Activated naive CD4-positive, alpha-beta T cell (primary cell): ENCODE measurements around the gene CSNK1D.
A peak's percentile ranks its signal among the peaks of the same experiment; 100 is the strongest.

Source experiments
- DNase-seq, 4 experiments: peaks; one replicate each; lab custom pipeline; 2025; lab: John Stamatoyannopoulos, UW

The CSNK1D gene

DNA sequence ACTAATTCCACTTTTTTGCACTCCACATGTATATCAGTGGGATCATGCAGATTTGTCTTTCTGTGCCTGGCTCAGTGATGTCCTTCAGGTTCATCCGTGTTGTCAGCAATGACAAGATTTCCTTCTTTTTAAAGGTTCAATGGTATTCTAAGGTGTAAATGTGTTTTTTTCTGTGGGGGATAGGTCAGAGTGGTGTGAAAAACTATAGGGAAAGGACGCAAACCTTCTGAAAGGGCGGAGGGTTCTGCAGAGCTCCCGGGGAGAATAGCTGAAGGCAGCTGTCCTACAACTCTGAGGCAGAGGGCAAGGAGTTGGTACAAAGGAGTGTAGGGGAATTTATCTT is 21.9 kb upstream of the CSNK1D start:
- no peak for DNase-seq

DNA sequence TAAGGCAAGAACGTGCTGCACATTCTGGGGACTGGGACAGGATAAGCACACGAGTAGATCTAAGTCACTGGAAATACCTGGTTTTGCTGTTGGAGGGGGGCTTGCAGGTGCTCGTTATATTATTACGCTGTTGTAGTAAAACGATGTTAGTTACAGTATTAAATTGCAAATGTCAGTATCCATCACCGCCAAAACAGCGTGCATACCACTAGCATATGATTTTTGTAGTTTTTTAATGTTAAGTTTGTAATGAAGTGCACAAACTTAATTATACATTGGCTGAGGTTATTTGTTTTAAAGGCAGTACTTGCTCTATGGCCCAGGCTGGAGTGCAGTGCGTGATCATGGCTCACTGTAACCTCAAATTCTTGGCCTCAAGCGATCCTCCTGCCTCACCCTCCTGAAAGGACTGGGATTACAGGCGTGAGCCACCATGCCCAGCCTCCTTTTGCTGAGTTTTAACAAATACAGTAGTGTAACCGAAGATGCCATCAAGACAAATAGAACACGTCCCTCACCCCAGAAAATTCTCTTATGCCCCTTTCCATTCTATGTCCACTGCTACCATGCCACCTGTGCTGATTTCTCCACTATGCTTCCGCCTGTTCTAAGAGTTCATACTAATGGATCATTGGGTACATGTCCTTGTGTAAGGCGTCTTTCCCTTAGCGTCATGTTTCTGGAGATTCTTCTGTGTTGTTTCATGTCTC is 20.7 kb upstream of the CSNK1D start:
- DNase-seq: no peak

DNA sequence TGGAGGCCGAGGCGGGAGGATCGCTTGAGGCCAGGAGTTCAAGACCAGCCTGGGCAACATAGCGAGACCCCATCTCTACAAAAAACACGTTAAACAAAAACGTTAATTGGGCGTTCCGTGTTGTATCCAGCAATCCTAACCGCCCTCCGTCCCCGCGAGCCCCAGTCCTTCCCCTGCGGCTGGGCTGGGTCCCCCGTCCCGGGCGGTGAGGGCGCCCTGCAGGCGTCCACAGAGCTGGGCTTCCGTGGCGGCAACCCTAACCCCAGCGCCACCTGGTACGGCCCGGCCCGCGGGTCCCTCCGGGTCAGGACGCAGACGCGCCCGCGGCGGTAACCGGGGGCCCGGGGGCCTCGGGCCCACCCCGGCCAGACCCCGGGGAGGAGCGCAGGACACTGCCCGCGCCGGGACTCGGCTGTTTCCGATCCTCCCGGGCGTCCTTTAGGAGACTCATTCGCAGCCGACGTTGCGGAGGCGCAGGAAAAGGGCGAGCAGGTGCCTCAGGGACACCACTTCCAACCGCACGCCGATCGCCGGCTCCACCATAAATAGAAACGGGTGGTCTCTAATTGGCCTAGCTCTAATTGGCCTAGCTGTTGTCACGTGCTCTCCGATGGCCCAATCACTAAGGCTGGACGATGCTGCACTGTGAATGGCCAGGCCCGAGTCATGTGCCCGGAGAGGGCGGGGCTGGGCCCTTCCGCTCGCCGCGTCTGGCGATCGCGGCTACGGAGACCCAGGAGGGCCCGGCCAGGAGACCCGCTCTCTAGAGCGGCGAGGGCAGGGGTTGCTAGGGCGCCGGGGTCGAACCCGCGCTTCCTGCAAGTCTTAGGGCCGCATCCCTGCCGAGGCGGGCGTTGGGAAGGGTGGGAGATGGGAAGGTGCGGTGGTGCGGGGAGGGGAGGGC is 19.0 kb upstream of the CSNK1D start:
- peak; percentile 69 to 87 (median 76) for DNase-seq

DNA sequence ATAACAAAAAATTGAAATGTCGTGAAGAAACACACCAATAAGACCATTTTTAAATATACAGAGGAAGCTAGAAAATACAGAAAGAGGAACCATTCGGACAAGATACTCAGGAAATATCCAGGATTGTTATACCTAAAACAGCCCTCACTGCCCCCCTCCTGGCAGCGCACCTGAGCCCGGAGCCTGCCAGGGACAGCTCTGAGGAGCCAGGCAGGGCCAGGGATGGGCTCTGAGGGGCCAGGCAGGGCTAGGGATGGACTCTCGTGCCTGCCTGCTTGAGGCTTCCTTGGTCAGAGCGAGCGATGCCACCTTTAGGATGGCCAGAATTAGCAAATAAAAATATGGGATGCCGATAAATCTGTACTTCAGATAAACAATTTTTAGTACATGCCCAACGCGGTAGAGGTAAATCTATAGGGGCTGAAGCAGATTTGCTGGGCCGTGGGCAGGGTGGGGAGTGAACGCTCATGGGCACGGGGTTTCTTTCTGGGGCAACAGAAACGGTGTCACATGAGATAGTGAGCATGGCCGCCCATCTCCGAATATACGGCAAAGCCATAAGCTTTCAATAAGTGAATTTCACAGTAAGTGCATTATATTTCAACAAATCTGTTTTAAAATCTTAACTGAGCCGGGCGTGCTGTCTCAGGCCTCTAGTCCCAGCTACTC is 18.2 kb upstream of the CSNK1D start:
- DNase-seq: no peak

DNA sequence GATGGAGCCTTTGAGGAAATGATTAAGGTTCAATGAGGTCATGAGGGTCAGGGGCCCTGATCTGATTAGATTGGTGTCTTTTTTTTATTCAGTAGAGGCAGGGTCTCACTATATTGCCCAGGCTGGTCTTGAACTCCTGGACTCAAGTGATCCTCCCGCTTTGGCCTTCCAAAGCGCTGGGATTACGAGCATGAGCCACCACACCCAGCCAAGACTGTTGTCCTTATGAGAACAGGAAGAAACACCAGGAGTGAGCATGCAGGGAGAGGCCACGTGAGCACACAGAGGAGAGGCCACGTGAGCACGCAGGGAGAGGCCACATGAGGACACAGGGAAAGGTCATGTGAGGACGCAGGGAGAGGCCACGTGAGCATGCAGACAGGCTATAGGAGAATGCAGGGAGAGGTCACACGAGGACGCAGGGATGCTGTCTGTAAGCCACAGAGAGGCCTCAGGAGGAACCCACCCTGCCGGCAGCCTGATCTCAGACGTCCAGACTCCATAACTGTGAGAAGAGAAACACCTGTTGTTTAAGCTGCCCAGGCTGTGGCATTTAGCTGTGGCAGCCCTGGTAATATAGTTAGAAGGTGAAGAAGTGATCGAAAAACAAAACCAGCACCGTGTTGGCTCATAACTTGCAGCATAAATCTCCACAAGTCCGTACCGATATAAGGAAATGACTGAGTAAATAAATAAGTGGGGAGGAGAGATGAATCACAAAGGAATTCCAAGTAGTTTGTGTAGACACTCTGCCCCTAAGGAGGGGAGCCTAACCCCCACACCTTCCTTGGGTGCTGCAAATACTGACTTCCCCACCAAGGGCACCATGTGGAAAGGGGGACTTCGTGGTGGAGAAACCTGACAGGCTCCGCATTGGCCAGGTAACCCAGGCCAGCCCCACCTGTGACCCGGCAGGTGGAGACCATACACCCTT is 14.6 kb upstream of the CSNK1D start:
- DNase-seq: no peak

DNA sequence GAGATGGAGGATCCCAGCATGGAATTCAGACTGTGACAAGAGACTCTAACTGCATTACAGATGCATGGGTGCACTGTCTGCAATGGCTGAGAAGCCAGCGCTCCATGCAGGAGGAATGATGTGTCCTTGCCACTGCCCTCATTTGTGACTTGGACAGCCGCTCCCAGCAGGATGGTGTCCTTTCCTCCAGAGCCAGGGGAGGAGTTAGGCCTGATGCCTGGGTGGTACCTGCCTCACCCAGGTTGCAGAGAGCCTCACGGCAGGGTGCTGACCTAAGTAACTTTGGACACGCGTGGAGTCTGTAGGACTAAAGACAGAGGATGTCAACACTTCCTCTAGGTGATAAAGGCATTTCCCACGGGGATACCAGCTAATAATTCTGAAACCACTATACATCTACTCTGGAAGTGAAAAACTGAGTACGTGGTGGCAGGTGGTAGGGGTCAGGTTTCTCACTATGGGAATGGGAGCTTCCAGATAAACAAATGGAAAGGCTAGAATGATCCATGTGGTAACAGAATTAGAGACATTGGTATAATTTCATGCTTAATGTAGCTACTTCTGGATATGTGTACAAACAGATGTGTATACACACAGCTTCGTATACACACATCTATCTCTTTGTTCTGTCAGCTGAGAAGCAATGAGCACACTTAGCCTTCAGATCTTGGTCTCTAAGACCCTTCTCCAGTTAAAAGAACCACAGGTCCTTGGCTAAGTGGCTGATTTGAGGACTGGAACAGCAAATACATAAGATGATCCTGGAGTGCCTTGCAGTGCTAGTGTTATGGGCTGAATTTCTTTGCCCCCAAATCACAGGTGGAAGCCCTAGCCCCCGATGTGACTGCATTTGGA is 13.7 kb upstream of the CSNK1D start:
- DNase-seq: no peak

DNA sequence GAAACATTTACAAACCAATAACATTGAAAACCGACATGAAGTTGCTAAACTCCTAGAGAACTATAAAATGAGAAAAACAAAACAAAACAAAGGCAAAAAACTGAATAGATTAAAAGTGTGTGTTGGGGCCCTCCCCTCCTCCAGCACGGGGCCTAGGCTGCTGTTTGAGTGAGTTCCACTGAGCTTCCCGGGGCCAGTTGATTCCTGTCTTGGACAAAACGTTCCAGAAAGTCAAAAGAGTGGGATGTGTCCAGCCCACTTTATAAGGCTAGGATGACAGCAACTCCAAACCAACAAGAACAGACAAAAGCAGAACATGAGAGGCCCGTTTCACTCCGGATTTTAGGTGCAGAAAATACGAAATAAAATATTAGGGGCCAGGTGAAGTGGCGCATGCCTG is 11.6 kb upstream of the CSNK1D start:
- DNase-seq: no peak

DNA sequence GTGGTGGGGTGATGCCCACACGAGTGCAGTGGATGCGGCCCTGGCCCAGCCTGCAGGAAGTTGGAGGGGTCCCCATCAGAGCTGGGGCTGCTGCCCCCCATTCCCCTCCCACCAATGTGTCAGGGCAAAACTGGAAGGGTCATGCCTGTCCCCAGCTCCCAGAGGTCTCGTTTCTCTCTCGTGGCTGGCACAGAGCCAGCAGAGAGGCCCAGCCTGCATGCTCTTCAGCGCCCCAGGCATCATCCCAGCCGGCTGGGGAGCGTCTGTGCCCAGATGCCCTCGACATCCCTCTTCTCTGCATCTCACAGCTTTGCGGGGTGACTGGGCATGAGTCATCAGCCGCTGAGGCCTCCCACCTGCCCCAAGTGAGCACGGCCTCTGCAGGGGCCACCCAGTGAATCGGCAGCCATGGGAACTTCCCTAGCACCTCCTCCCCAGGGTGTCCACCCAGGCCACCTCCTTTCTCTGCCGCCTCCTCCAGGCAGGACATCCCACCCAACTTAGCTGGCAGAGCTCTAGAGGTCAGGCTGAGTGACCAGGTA is 9.8 kb upstream of the CSNK1D start:
- no peak for DNase-seq

DNA sequence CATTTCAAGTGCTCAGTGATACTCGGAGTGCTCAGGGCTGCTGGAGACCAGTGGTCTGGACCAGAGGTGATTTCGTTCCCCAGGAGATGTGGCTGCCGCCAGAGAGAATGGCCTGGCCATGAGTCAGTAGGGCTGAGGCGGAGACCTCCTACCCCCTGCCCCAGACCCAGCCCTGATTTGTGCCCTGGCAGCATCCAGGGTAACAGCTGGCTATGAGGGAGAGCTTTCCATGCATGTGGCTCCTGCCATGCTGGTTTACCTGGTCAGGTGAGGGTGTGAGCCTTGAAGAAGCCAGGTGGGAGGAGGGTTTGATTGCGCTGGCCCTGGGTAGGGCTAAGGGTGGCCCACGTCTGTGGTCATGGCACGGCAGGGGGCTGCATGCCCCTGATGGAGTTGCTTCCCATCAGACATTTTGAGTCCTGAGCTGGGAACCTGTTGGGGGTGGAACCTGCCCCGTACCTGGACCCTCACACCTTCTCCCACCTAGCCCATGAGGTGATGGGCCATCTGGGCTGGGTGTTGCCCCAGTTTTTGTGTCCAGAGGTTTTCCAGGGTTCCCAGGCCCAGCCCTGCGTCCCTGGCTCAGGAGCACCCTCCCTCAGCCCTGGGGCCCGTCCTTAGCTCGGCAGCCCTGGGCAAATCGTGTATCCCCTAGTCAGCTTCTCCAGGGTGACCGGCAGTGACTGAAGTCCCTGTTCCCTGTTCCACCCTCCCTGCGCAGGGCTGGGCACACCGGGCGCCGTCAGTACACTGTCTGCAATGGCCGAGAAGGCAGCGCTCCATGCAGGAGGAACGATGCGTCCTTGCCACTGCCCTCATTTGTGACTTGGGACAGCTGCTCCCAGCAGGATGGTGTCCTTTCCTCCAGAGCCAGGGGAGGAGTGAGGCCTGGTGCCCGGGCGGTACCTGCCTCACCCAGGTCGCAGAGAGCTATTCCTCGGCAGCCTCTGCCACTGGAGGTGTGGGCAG is 9.0 kb upstream of the CSNK1D start:
- no peak for DNase-seq

DNA sequence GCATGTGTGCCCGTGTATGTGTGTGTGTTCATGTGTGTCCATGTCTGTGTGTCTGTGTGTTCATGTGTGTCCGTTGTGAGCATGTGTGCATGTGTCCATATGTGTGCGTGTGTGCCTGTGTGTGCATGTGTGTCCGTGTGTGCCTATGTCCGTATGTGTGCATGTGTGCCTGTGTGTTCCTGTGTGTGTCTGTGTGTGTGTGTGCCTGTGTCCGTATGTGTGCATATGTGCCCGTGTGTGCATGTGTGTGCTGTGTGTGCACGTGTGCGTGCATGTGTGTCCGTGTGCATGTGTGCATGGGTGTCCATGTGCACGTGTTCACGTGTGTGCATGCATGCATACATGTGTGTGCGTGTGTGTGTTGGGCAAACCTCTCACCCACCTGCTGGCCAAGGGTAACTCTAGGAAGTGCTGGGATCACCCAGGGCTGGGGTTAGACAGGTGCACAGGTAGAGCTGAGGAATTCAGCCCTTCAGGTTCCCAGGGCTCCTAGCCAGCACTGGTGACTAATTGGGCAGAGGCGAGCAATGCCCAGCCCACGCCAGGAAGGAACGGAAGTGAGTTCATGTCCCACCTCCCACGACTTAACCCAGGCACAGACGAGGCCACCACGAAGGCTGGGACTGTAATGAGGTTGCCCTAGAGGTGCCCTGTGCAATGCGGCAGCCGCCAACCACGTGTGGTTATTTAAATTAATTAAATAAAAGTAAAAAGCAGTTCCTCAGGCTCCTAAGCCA is 8.2 kb upstream of the CSNK1D start:
- DNase-seq: no peak

DNA sequence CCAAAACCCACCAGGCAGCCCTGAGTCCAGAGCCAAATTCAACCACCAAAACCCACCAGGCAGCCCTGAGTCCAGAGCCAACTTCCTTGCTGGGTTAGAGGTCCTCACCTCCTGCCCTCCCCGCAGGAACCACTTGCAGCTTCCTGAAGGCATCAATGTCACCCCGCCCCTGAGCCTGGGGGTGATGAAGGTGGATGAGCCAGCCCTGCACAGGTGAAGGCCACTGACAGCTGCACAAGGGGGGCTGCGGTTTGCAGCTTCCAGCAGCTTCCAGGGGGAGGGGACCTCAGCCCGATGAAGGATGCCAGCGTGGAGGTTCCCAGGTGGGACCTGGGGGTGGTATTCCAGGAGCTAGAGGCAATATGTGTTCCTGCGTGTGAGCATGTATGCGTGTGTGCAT is 7.6 kb upstream of the CSNK1D start:
- DNase-seq: no peak

DNA sequence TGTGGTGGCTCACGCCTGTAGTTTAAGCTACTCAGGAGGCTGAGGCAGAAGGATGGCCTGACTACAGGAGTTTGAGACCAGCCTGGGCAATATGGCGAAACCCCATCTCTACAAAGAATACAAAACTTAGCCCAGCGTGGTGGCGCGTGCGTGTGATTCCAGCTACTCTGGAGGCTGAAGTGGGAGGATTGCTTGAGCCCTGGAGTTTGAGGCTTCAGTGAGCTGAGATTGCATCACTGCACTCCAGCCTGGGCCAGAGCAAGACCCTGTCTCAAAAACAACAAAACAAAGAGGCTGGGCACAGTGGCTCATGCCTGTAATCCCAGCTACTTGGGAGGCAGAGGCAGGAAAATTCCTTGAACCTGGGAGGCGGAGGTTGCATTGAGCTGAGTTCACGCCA is 7.0 kb upstream of the CSNK1D start:
- no peak for DNase-seq

DNA sequence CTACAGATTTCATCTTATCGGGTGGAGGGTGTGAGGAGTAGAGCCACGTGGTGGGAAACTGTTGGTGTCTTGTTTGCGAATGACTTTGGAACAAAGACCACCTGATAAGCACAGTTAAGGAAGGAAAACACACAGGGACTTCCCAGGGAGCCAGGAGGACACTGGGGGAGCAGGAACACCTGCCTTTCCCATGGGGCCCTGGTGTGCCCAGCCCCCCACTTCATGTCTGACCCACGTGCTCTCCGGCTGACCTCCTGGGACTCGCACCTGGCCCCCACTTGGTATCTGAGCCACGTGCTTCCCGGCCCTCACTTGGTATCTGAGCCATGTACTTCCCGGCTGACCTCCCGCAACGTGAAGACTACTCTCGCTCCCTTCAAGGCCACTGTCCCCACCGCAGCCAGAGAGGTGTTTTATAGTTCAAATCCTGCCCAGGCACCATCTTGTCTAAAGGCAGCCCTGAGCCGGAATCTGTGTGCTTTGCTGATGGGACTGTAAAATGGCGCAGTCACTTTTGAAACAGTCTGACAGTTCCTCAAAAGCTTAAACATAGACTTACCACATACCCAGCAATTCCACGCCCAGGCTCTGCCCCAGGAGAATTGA is 5.4 kb upstream of the CSNK1D start:
- DNase-seq: no peak

DNA sequence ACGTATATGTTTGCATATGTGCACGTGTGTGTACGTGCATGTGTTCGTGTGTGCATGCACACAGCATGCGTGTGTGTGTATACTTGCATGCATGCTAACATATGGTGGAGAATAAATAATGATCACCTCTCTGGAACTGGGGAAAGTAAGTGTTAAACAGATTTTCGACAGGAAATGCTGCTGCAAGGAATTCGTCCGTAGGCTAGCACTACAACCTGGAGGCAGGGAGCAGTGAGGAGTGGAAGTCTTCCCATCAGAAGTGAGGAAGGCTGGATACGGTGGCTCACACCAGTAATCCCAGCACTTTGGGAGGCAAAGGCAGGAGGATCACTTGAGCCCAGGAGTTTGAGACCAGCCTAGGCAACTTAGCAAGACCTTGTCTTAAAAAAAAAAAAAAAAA is 4.8 kb upstream of the CSNK1D start:
- no peak for DNase-seq

DNA sequence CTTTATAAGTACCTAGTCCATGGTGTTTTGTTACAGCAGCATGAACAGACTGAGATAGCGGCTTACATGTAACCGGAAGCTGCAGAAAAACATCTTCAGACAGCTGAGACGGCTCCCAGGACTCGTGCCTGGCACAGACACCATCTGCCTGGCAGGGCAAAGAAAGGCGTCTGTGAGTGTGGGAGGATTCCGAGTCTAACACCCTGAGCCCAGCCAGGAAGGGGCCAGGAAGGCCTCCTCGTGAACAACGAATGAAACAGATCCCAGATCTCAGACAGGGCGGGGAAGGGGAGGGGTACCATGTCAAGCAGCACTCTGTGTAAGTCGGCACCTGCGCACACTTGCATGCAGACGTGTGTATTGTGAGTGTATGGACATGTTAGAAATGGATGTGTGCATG is 4.4 kb upstream of the CSNK1D start:
- no peak for DNase-seq

DNA sequence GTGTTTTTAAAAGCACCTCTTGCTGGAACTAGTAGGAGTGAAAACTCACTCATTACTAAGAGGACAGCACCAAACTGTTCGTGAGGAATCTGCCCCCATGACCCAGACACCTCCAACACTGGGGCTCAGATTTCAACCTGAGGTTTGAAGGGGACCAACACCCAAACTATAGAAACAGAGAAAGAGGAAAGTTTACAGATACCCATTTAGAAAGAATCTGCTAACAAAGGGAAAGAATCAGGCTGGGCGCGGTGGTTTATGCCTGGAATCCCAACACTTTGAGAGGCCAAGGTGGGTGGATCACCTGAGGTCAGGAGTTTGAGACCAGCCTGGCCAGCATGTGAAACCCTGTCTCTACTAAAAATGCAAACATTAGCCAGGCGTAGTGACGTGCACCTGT is 3.4 kb upstream of the CSNK1D start:
- no peak for DNase-seq

DNA sequence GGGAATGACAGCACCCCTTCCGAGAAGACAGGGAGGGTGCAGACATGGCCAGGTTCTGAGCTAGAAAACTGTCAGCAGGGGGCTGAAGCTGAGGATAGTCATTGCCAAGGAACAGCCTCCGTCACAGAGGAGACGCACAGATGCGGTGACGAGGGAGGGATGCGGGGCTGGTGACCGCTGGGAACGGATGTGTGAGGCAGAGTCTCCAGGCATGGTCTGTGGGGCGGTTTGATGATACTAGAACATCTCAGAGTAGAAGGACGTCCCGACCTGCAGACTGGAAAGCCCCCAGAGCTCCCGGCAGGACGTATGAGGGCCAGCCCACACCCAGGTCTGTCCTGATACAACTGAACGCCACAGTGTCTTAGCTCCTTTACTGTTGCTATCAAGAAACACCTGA is 1.8 kb upstream of the CSNK1D start:
- no peak for DNase-seq
